Upper lobe of left lung (tissue), 4 donors: ENCODE data around the gene PRCC.

ENCODE experiments used
- CTCF ChIP-seq, 6 experiments: fragments of 450-650 bp in 4 of 6; fragments of 200-600 bp in 2 of 6; sonication (generic) in 2 of 6; IDR thresholded peaks; one replicate each; pipeline ENCODE4 v1.5.1; 2016 to 2019; ENCODE audit warnings: antibody characterized with exemption in 6 of 6
- EP300 ChIP-seq, 4 donors: sonication (generic); formaldehyde crosslinking; IDR thresholded peaks; one replicate each; pipeline ENCODE4 v1.5.1; 2017; ENCODE audit warnings: antibody characterized with exemption in 4 of 4, control low read depth in 2 of 4
- POLR2A ChIP-seq, 4 donors: fragments of 450-650 bp; IDR thresholded peaks; one replicate each; pipeline ENCODE4 v1.5.1; 2016 to 2017; ENCODE audit warnings: antibody characterized with exemption in 4 of 4, mild to moderate bottlenecking in 2 of 4
- POLR2AphosphoS5 ChIP-seq, 2 donors: sonication (generic); formaldehyde crosslinking; IDR thresholded peaks; one replicate each; pipeline ENCODE4 v1.5.1; 2017; ENCODE audit warnings: antibody characterized with exemption in 2 of 2

- TF ChIP-seq CTCF (IDR thresholded peaks at IDR 0.05) (no peak), EP300 (IDR thresholded peaks at IDR 0.05) (no peak), POLR2A (IDR thresholded peaks at IDR 0.05) (no peak), POLR2AphosphoS5 (IDR thresholded peaks at IDR 0.05) (no peak)
Observed at GRCh38 chr1:156775799-156776198, 8.5 kb downstream of the PRCC start.
